Measurements from ENCODE around the gene CTDSP1.

Gene CTDSP1

DNA sequence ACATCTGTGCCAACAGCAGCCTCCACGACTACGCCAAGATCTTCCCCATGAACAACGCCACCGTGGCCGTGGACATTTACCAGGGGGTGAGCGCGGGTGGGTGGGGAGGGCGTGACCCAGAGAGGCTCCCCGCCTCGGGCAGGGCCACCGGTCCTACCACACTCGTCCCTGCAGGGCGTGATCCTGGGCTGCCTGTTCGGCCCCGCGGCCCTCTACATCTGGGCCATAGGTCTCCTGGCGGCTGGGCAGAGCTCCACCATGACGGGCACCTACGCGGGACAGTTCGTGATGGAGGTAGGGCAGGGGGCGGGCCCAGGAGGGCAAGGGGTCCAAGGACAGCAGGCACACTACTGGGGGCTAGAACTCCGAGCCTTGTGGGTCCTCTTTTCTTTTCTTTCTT lies 8.5 kb upstream of the CTDSP1 start:
- FAIRE-seq (no peak), DNase-seq (ENCODE audit: insufficient read length, low spot score) (no peak)
- TF ChIP-seq POLR2A (IDR thresholded peaks at IDR 0.05; ENCODE audit: low read depth, low read length) = no peak

GRCh38 chr2:218392459-218392858 lies 7.2 kb upstream of the CTDSP1 start:
- no peak for TF ChIP-seq POLR2A (IDR thresholded peaks at IDR 0.05; ENCODE audit: low read depth, low read length)
- DNase-seq (ENCODE audit: insufficient read length, low spot score) (no peak), FAIRE-seq (no peak)

DNA sequence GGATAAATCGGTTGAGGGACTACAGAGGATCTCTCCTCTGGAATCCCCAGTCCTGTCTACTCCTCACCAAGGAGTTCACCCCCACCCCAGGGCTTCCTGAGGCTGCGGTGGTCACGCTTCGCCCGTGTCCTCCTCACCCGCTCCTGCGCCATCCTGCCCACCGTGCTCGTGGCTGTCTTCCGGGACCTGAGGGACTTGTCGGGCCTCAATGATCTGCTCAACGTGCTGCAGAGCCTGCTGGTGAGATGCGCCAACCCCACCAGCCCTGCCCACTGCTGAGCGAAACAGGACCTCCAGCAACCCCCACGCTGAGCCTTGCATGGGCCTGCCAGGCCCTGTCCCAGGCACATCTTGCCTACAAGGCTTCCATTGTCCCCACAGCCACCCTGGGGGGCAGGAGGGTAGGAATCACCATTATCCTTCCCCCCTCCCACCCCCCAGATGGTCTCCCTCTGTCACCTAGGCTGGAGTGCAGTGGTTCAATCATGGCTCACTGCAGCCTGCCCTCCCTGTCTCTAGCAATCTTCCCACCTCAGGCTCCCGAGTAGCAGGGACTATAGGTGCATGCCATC lies 6.7 kb upstream of the CTDSP1 start:
- FAIRE-seq = no peak
- no peak for DNase-seq (ENCODE audit: insufficient read length, low spot score)
- no peak for TF ChIP-seq POLR2A (IDR thresholded peaks at IDR 0.05; ENCODE audit: low read depth, low read length)

DNA sequence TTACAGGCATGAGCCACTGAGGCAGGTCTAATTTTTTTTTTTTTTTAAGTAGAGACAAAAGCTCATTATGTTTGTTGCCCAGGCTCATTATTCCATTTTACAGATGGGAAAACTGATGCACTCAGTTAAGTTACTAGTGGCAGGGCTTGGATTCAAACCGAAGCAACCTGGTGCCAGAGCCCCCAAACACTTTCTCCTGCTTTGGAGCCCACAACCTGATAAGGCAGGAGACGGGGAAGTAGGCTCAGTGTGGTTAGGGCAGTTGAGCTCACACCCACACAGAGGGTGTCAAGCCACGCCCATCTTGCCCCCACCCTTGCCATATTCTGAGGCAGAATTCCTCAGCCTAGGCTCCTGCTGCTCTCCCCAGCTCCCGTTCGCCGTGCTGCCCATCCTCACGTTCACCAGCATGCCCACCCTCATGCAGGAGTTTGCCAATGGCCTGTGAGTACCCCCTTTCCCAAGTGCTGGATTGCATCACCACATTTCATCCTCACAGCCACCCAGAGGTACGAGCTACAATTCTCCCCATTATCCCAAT lies 5.8 kb upstream of the CTDSP1 start:
- DNase-seq (ENCODE audit: insufficient read length, low spot score) = no peak
- no peak for FAIRE-seq
- no peak for TF ChIP-seq POLR2A (IDR thresholded peaks at IDR 0.05; ENCODE audit: low read depth, low read length)

DNA sequence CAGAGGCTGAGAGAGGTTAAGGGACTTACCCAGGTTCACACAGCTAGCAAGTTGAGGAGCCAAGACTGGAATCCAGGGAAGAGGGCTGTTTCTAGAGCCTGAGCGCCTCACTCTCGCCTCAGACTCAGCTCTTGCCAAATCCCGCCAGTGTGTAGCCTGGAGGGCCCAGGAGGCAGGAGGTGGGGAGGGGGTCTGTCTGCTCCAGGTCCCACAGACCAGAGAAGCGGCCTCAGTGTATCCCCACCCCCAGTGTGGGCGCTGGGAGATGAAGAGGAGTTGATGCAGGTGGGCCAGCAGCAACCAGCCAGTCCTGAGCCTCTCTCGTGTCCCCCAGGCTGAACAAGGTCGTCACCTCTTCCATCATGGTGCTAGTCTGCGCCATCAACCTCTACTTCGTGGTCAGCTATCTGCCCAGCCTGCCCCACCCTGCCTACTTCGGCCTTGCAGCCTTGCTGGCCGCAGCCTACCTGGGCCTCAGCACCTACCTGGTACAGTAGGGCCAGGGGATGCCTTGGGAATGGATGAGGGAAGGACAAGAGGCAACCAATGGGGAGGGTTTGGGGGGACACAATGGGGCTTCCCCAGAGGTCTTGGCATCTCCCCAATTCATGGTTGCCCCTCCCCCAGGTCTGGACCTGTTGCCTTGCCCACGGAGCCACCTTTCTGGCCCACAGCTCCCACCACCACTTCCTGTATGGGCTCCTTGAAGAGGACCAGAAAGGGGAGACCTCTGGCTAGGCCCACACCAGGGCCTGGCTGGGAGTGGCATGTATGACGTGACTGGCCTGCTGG lies 5.2 kb upstream of the CTDSP1 start:
- DNase-seq (ENCODE audit: insufficient read length, low spot score) = no peak
- no peak for FAIRE-seq
- no peak for TF ChIP-seq POLR2A (IDR thresholded peaks at IDR 0.05; ENCODE audit: low read depth, low read length)

- no peak for FAIRE-seq
Measured at GRCh38 chr2:218395090-218395444, 4.6 kb upstream of the CTDSP1 start.

GRCh38 chr2:218395456-218395825 lies 4.2 kb upstream of the CTDSP1 start:
- FAIRE-seq = no peak

More at GRCh38 chr2:218395090-218395444, 4.6 kb upstream of the CTDSP1 start:
- TF ChIP-seq POLR2A (IDR thresholded peaks at IDR 0.05; ENCODE audit: low read depth, low read length) = no peak
- no peak for DNase-seq (ENCODE audit: insufficient read length, low spot score)

GRCh38 chr2:218395826-218396687 lies 3.6 kb upstream of the CTDSP1 start:
- FAIRE-seq (peak; percentile 62), DNase-seq (ENCODE audit: insufficient read length, low spot score) (peak; percentile 89)
- no peak for TF ChIP-seq POLR2A (IDR thresholded peaks at IDR 0.05; ENCODE audit: low read depth, low read length)

More at GRCh38 chr2:218395456-218395825, 4.2 kb upstream of the CTDSP1 start:
- DNase-seq (ENCODE audit: insufficient read length, low spot score) = no peak
- TF ChIP-seq POLR2A (IDR thresholded peaks at IDR 0.05; ENCODE audit: low read depth, low read length) = no peak

DNA sequence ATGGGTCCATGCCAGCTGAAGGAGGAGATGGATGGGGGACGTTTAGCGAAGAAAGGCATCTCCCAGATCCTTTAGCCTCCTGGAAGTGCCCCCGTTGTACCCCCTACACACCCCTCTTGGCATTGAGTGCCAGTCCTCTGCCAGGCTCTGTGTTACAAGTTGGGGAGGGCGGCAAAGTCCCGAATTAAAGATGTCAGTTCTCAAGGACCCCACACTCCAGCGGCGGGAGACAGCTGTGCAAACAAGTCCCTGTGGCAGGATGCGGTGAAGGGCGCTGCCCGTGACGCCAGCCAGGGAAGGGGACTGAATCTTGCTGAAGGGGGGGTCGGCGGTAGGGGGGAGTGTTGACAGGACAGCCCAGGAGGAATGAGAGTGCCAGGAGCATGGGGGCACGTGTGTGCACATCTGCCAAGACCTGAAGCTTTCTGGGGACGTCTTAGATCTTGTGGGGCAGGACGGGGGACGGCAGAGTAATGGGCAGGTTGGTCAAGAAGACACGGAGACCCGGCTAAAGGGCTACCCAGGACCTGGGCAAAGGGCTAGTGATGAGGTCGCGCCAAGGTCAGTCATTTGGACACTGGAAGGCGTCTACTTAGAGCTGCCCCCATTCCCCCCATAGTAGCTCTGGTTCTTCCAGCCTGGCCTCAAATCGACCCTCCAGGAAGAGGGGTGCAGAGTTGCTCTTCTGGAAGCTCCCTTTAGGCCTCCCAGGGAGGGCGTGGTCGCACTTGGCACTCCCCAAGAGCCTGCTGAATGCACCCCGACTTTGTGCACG lies 2.8 kb upstream of the CTDSP1 start:
- peak; percentile 37; the same call in 1 of the 2 replicates for TF ChIP-seq POLR2A (IDR thresholded peaks at IDR 0.05; ENCODE audit: low read depth, low read length)
- FAIRE-seq = no peak
- DNase-seq (ENCODE audit: insufficient read length, low spot score) = peak; percentile 81

- DNase-seq (ENCODE audit: insufficient read length, low spot score) (no peak), FAIRE-seq (no peak)
- no peak for TF ChIP-seq POLR2A (IDR thresholded peaks at IDR 0.05; ENCODE audit: low read depth, low read length)
Measured at GRCh38 chr2:218397463-218397819, 2.2 kb upstream of the CTDSP1 start.

DNA sequence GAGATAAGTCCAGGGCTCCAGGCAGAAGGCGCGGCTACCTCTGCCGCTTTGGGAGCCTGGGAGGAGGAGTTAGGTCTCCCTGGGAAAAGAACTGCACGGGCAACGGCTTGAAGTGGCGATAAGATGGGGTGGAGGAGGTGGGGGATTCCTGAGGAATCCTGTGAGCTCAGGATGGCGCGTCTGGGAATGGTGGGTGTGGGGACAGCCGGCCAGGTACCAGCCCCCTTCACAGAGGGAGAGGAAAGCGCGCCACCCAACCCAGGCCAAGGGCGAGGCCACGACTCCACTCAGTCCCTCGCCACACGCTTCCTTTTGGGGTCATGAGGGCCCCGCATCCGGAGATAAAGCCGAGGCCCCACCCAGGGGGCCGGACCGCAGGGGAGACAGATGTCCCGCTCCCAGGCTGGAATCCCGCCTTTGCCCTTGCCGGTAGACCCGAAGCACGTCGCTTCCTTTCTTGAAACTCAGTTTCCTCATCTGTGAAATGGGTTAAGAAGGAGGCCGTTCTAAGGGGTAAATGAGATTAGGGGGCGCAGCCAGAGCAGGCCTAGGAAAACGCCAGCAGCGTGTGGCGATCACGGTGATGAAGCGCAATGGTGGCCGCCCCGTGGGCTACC lies 1.7 kb upstream of the CTDSP1 start:
- TF ChIP-seq POLR2A (IDR thresholded peaks at IDR 0.05; ENCODE audit: low read depth, low read length) = no peak
- FAIRE-seq (no peak), DNase-seq (ENCODE audit: insufficient read length, low spot score) (peak; percentile 76)

- FAIRE-seq (no peak), DNase-seq (ENCODE audit: insufficient read length, low spot score) (no peak)
- TF ChIP-seq POLR2A (IDR thresholded peaks at IDR 0.05; ENCODE audit: low read depth, low read length) = no peak
Measured at GRCh38 chr2:218398437-218399390, 954 bp upstream of the CTDSP1 start.

All from H54 (cell line).